DOHH2 (cell line): Measurements from ENCODE around the gene FASLG.
A peak's percentile ranks its signal among the peaks of the same experiment; 100 is the strongest.

Experiments
- H3F3A ChIP-seq: fragments of 200-600 bp; sonication (generic), shearing (Covaris generic); 2 replicates; pipeline ENCODE4 v1.6.0; 2016; ENCODE audit warnings: antibody characterized with exemption, mild to moderate bottlenecking; ENCODE audit not compliant: control insufficient read depth, insufficient read depth
- H3K27ac ChIP-seq: fragments of 200-600 bp; sonication (generic); 2 replicates; pipeline ENCODE4 v1.5.1; 2014; ENCODE audit warnings: low read depth, mild to moderate bottlenecking, low read length, moderate library complexity
- H3K27me3 ChIP-seq: fragments of 200-600 bp; sonication (generic); 2 replicates; pipeline ENCODE4 v1.6.1; 2014; ENCODE audit warnings: mild to moderate bottlenecking, low read length, mixed read lengths; ENCODE audit not compliant: control insufficient read depth
- H3K36me3 ChIP-seq: fragments of 200-600 bp; sonication (generic); 2 replicates; pipeline ENCODE4 v1.6.1; 2014; ENCODE audit warnings: mild to moderate bottlenecking, low read length, moderate library complexity, mixed read lengths; ENCODE audit not compliant: control insufficient read depth
- H3K4me1 ChIP-seq: fragments of 200-600 bp; sonication (generic); 2 replicates; pipeline ENCODE4 v1.6.1; 2014; ENCODE audit warnings: mild to moderate bottlenecking, low read length, mixed read lengths; ENCODE audit not compliant: control insufficient read depth
- H3K4me2 ChIP-seq: fragments of 200-600 bp; sonication (generic); 2 replicates; pipeline ENCODE4 v1.6.0; 2014; ENCODE audit warnings: mild to moderate bottlenecking, low read length, moderate library complexity
- H3K4me3 ChIP-seq: fragments of 200-600 bp; sonication (generic); 2 replicates; pipeline ENCODE4 v1.5.1; 2014; ENCODE audit warnings: mild to moderate bottlenecking, low read length, mixed read lengths
- H3K79me2 ChIP-seq: fragments of 200-600 bp; sonication (generic); 2 replicates; pipeline ENCODE4 v1.6.1; 2014; ENCODE audit warnings: mild to moderate bottlenecking, low read length, mixed read lengths; ENCODE audit not compliant: control insufficient read depth
- H3K9me2 ChIP-seq: fragments of 200-600 bp; sonication (generic); replicated peaks from 2 replicates; pipeline ENCODE4 v1.6.1; 2014; ENCODE audit warnings: mild to moderate bottlenecking, low read length, mixed read lengths; ENCODE audit not compliant: control insufficient read depth
- H3K9me3 ChIP-seq: fragments of 200-600 bp; sonication (generic); 2 replicates; pipeline ENCODE4 v1.6.1; 2014; ENCODE audit warnings: antibody characterized with exemption, low read length, mixed read lengths; ENCODE audit not compliant: control insufficient read depth, insufficient read depth
- H4K20me1 ChIP-seq: fragments of 200-600 bp; sonication (generic); 2 replicates; pipeline ENCODE4 v1.6.0; 2014; ENCODE audit warnings: low read depth, mild to moderate bottlenecking, antibody characterized with exemption, low read length, moderate library complexity; ENCODE audit not compliant: control insufficient read depth, insufficient read depth
- CTCF ChIP-seq: fragments of 200-600 bp; sonication (generic); IDR thresholded peaks from one replicate; pipeline ENCODE4 v1.5.1; 2014; ENCODE audit warnings: antibody characterized with exemption, mild to moderate bottlenecking, low read depth, low read length; ENCODE audit not compliant: poor library complexity, severe bottlenecking
- EZH2phosphoT487 ChIP-seq: fragments of 200-600 bp; sonication (generic); IDR thresholded peaks from 2 replicates; pipeline ENCODE4 v1.6.1; 2017; ENCODE audit warnings: borderline replicate concordance, mild to moderate bottlenecking, antibody characterized with exemption, low read length, moderate library complexity, mixed read lengths

The FASLG gene

GRCh38 chr1:172658871-172659453, at the start of gene FASLG:
TSS of gene FASLG (plus strand) at chr1:172659103. CDS start at chr1:172659202, 99 bp downstream.
- no peak within 1 kb of the TSS for H3K4me3 ChIP-seq
- peaks cover 9% of the 10 kb centered on the region for H3K4me1 ChIP-seq
- H4K20me1 ChIP-seq: no peaks in the 10 kb centered on the region
- no peak within 1 kb of the TSS for H3K27ac ChIP-seq
- no peak for TF ChIP-seq CTCF
- no peak for TF ChIP-seq EZH2phosphoT487
- no peaks in the 10 kb centered on the region for H3K36me3 ChIP-seq
- no peaks in the 10 kb centered on the region for H3K9me3 ChIP-seq
- H3F3A ChIP-seq: no peaks in the 10 kb centered on the region
- peaks cover 16% of the 10 kb centered on the region for H3K27me3 ChIP-seq
- H3K4me2 ChIP-seq: no peak within 1 kb of the TSS
- no peaks in the 10 kb centered on the region for H3K9me2 ChIP-seq
- no peaks in the 10 kb centered on the region for H3K79me2 ChIP-seq

GRCh38 chr1:172609528-172609927, 49.4 kb upstream of the FASLG start:
- Histone ChIP-seq H3K27me3 (no peaks in the 10 kb centered on the region), H4K20me1 (no peaks in the 10 kb centered on the region), H3K4me1 (no peaks in the 10 kb centered on the region), H3K36me3 (peaks cover 15% of the 10 kb centered on the region), H3F3A (no peaks in the 10 kb centered on the region), H3K79me2 (no peaks in the 10 kb centered on the region), H3K9me3 (no peaks in the 10 kb centered on the region), H3K4me3 (no peak overlapping the region), H3K4me2 (no peak overlapping the region), H3K27ac (no peak overlapping the region), H3K9me2 (no peaks in the 10 kb centered on the region)
- TF ChIP-seq EZH2phosphoT487 (no peak), CTCF (peak; percentile 47)

- Histone ChIP-seq H3K79me2 (no peaks in the 10 kb centered on the region), H3K27ac (no peak overlapping the region), H4K20me1 (no peaks in the 10 kb centered on the region), H3K9me3 (peaks cover 6% of the 10 kb centered on the region; the same call in 1 of the 2 replicates), H3K4me1 (no peaks in the 10 kb centered on the region), H3K27me3 (no peaks in the 10 kb centered on the region), H3K4me2 (no peak overlapping the region), H3K36me3 (peaks cover 15% of the 10 kb centered on the region), H3K9me2 (no peaks in the 10 kb centered on the region), H3K4me3 (no peak overlapping the region), H3F3A (no peaks in the 10 kb centered on the region)
- TF ChIP-seq EZH2phosphoT487 (no peak), CTCF (no peak)
These were observed 46.4 kb upstream of the FASLG start for GRCh38 chr1:172612478-172612877.
